GM21717 (cell line): ENCODE data around the gene LRRFIP1.
"Not testable (repeated sequence)": the region's sequence is repeated elsewhere in the genome, so short reads cannot be mapped to it uniquely, and the experiment has no call there.

Experiments
- ATAC-seq: cut with Tn5 transposase; IDR thresholded peaks from one replicate; pipeline ENCODE4 v1.9.1; 2021; ENCODE audit warnings: mild to moderate bottlenecking, moderate library complexity; ENCODE audit not compliant: unreplicated experiment

The LRRFIP1 gene

DNA sequence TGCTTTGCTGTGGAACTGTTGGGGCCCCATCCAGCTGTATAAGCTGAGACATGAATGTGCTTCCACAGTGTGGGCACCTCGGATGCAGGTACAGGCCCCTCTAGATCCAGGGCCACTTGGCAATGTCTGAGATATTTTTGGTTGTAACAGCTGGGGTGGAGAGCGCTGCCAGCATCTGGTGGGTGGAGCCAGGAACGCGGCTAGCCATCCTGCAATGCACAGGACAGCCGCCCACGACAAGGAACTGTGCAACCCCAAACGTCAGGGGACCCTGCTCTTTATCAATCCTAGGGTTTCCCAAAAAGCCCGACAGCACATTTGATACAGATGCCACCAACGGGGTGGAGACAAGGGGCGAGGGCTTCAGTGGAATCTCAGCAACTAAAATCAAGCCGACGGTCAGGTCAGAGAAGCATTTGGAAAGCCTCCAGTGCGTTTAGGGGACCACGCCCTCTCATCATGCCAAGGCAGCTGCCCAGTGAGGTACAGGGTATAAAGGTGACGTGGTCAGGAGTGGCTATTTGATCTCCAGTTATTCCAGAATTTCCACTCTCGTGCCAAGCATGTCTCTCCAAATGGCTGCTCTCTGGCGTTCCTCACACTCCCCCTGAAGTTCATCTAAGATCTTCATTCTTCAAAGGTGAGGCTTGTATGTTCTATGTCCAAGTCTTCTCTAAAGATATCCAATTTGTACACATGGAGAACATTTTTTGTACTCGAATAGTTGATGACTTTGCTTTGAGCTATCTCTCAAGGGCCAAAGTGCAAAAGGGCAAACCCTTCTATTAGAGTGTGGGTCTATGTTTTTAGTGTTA, 55.7 kb downstream of the LRRFIP1 start:
- no peak for ATAC-seq

DNA sequence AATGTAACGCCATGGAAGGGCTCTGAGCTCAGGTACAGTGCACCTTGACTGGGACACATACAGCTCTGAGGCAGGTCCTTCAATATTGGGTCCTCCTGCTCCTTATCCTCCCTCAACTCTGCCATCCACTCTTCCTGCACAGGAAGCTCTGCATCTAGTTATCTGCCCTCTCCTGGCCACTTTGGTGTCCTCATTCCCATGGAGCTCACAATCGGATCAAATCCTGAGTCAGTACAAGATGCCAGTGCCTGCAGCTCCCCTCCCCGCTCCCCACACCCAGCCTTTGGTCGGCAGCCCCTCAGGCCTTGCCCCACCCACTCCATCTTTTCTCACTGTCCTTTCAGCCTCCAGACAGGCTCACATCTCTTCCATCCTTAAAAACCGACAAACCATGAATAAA, 58.0 kb downstream of the LRRFIP1 start:
- no peak for ATAC-seq

DNA sequence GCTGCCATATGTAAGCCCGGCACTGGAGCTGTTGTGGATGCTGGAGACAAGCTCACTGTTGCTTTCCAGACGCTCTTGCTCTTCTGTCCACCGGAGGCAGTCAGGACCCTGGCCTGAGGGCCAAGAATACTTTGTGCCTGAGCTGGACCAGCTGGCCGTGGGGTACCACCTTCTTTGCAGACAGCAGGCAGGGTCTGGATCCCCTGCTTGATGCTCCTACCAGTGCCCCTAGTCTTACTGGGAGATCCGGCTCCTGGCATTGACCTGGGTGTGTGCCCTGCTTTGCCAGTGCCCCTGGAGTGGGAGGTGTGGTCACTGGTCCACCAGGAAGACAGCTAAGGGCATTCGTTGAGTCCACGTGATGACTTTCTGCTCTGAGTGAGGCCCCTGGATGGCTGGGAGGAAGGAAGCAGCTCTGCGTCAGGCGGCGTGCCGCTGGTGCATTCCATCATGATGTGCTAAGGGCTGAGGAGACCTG, 59.3 kb downstream of the LRRFIP1 start:
- no peak for ATAC-seq

DNA sequence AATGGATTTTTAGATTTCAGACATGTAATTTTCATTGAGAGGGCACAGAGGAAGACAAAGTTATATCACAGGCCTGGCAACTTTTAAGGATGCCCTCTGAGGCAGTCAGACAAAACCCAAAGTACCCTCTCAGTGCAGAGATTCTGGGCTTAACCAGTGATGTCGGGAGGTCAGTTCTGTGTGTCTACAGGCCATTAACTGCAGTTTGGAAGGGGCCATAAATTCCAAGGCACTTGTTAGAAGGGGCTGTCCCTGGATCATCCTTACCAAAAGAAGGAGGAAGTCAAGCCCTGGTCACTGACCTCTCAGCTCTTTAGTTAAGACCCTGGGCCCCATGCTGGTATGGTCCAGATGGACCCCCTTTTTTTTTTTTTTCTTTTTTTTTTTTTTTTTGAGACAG, 60.7 kb downstream of the LRRFIP1 start:
- ATAC-seq = no peak

DNA sequence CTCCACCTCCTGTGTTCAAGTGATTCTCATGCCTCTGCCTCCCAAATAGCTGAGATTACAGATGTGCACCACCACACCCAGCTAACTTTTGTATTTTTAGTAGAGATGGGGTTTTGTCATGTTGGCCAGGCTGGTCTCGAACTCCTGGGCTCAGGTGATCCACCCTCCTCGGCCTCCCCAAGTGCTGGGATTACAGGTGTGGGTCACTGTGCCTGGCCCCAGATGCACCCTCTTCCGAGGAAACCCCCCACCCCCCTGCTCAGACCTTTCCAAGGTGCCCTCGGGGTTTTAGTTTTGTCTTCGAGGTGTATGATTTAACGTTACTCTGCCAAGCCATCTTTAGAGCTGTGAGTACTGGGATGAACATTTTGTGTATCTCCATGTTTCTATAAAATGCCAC, 61.2 kb downstream of the LRRFIP1 start:
- not testable (repeated sequence) for ATAC-seq

DNA sequence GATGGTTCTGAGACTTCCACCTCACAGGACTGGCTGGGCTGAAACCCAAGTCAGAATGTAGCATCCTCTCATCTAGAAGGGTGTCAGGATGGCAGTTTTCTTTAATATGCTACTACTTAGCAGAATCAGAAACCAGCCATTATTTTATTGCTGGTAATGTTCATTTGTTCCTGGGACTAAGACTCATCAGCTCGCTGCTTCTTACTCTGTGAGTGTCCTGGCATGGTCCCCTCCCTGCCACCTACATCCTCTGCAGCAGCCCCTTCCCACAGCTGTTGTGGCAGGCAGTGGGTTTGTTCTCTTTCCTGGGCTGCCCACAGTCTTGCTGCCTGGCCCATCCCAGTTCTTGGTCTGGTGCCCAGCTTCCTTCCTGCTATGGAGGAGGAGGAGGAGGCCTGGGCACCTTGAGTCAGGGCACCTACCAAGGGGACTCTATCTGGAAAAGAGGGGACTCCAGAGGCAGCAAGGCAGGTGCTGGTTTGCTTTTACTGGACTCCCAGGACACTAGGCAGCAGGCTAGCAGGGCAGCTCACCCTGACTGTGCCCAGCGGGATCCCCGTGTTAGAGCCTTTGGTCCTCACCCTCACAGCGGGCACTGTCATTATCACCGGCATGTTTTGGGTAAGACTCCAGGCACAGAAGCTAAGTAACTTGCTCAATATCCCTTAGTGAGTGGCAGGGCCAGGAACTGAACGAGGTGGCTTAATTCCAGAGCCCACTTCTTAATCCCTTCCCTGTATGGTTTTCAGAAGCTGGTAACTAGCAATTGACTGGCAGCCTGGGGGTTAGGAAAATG, 62.1 kb downstream of the LRRFIP1 start:
- no peak for ATAC-seq

DNA sequence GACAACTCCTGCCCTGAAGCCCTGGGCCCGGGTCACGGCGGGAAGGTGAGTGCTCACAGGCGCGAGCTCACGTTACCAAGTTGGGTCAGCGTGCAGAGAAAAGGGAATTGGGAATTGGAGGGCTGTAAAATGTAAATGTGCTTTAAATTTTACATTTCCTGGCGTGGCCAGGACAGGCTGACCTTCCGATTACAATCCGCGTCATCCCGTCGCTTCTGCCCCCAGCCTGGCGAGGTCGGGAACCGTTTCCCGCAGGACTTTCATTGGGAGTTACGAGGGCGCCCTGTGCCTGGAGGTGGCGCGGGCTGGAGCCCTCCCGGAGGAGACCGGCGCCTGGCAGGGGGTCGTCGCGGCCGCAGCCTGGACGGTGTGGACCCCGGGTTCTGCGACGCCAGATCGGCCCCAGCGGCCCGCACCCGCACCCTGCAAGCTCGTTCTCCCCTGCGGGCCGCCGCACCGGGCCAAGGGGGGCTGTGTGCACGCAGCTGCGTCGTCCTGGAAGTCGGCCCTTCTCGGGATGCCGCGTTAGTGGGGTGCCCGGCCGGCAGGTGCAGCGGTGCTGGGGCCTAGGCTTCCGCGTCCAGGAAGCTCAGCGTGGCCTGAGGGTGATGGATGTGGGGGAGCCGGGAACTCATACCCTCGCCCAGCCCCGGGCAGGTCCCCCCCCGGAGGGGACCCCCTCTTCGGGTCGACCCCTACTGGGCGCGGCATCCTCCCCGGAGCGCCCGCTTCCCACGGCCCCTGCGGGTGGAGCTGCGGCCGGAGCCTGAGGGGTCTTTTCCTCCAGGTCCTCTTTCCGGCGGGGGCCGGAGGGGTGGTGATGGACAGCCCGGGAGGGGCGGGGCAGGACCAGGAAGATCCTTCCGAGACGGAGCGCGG, 63.9 kb downstream of the LRRFIP1 start:
- peak; percentile 32 for ATAC-seq

DNA sequence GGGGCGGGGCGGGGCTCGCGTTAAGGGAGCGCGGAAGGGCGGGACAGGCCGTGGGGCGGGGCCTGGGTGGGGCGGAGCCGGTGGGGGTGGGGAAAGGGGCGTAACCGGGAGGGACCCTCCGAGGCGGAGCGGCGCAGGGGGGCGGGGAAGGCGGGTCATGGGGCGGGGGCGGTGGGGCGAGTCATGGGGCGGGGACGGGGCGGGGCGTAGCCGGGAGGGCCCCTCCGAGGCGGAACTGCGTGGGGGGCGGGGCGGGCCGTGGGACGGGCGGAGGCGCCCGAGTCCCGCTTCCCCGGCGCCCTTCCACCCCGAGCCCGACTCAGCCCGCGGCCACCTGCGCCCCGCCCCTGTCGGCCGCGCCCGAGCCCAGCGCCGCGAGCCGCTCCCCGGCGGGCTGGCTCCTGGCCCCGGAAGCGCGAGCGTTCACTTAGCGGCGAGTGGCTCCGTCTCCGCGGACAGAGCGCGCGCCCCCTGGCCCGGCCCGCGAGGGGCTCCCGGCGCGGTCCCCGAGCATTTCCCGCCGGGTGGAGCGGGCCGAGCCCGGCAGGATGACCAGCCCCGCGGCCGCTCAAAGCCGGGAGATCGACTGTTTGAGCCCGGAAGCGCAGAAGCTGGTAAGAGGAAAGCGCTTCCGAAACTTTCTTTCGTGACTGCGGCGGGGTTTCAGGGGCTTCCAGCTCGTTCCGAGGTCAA, 64.7 kb downstream of the LRRFIP1 start:
- ATAC-seq = peak; percentile 53

DNA sequence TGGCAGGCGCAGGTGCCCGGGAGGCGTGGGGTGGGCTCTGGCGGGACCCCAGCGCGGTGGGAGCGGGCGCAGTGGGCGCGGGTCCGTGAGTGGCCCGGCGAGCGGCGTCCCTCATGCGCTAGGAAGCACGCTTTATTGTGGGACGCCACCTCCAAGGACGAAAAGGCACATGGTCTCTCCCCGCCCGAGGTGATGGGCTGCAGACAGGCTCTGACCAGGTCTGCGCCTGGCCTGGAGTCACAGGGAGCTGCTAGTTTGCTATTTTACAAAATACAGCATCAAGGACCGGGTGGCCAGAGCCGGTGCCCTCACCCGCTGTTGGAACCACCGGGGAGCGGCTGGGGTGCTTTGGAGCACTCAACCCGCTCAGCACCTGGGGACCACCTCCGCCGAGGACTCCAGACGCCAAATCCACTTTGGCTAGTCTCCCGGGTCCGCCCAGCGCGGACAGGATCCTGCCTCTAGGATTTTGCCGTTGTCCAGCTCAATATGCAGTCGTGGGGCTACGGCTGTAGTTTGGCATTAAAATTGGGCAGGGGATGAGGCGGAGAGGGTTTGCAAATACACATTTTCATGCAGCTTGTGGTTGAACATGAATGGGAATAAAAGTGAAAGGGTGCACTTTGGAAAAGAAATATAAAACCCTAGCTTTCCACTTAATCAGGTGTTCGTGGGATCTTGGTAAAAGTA, 65.4 kb downstream of the LRRFIP1 start:
- peak; percentile 5 for ATAC-seq

DNA sequence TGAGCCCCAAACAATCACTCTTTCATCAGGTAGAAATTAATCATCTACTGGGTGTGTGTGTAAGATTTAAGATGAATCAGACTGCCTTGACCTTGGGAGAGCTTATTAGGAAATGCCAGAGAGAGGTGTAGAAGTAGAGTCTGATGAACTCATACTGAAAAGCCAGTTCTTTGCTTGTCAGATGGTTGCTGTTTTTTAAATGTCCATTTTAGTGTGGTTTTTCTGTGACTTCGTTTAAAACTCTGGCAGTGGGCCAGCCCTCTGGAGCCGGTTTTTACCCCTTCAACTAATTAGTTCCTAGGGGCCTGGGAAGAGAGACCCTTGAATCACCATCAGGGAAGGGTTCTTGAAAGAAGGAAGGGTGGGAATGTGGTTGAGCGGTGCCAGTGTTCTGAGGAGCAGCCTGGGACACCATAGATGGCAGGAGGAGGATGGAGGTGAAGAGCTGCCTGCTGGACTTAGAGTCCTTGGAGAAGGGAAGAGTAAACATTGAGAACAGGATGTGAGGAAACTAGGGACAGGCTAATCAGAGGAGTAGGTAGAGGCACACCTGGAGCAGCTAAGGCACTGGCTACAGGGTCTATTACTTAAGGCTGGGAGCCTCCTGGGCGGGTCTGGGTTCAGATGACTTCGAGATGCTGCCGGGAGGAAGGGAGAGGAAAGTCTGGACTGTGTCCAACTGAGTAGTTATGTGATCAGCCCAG, 66.1 kb downstream of the LRRFIP1 start:
- ATAC-seq = no peak

DNA sequence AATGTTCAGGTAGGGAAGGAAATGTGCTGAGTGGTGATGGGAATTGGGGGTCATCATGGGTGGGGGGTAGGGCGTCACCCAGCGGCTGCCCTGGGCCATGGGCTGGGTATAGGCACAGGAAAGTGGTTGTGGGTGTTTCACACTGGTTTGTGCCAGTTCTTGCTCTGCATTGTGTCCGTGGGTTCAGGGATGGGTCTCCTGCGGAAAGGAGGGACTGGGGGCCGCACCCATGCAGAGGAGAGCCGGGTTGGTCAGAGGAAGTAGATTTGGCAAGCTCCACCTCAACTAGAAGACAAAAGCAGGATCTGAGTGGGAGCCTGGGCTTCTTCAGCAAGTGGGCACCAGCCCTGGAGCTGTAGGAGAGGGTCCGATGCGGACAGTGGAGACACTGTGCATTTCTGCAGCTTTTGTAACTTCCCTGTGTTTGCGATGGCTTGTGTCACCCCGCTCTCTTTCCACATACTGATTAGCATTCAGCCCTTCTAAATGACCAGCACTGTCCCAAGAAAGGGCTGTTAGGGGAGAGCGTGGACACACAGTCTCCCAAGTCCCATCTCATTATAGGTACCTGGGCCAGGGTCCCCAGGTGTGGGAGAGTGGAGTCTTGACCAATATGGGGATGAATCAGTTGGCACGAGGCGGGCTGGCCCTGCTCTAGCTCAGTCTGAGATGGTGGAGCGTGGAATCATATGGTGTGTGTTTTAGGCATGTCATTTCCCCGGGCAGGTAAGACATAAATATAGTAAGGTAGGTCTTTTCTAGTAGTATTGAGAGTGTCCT, 67.2 kb downstream of the LRRFIP1 start:
- no peak for ATAC-seq

DNA sequence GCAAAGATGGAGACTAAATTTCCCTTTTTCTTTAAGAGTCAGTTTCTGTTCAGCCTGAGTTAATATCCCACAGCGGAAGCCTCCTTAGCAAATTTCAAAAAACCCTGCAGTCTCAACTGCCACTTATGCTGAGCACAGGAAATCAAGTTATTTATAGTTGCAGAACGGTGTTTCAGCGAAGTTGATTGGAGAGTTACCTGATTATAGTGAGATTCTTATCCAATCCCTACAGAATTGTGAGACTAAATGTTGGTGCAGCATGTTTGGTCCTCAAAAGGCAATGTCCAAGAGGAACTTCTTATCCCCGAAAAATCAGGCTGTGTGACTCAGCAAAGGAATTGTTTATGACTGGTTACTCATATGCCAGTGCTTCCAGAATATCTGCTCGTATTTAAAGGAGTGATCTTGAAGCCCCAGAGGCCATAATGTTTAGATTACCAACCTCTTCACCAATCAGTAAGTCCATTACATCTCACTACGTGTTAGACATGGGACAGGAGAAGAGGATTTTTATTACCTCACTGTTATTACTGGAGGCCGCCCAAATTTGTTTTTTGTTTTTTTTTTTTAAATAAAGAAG, 67.9 kb downstream of the LRRFIP1 start:
- no peak for ATAC-seq

DNA sequence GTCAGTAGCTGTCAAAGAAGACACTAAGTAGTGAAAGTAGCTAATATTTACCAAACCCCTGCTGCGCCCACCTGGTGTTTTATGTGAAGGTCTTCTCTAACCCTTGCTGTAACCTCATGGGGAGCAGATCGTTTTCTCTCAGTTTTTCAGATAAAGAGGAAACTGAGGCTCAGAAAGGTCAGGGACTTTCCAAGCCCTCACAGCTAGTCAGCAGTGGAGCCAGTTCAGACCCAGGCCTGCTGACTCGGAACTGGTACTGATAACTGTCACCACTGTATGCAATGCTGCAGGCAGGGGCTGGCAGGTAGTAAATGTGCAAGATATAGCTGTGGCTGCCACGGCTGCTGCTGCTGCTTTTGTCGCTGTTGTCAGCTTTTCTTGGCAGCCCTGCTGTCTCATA, 69.1 kb downstream of the LRRFIP1 start:
- ATAC-seq = peak; percentile 29

DNA sequence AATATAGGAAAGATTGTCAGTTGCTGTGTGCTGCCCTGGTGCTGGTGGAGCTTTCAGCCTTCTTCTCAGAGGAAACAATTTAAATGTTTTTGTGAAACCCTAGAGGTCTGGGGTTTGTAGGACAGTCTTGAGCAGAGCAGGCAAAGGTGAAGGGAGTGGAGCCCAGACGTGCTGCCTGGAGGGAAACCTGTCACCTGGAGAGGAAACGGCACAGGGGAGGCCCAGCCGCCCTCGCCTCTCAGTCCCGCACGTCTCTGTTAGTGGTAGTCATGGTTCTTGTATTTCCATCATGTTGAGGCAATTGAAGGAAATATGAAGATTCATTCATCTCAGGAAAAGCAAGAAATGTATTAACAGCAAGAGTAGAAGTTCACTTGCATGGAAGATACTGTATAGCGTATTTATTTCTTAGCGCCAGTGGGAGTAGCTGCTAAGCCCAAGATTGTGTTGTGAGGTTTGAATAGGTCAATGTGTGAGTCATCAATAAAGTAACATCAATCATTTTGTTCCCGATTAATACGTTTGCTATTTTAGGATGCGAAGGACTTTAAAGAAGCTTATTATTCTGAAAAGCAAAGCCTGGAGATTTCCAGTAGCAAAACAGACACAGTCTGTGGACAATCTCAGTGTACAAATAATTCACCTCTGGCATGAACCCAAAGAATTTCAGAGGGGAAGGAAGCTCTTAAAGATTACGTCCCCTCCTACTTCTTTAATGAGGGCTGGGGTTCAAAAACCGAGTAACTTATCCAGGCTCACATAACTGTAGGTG, 70.4 kb downstream of the LRRFIP1 start:
- no peak for ATAC-seq

DNA sequence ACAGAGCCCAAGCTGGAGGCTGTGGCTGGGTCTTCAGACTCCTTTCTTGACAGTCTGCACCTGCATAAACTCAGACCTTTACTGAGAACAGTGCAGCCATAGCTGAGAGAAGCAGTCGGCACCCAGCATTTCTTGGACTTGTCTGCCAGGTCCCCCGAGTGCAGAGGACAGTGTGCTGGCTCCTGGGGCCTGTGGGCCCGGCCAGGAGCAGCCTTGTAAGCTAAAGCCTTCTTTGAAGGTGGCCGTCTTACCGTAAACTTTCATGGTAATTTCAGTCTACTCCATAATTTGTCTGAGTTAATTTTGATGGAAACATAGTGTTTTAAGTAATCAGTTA, 70.9 kb downstream of the LRRFIP1 start:
- ATAC-seq = no peak

DNA sequence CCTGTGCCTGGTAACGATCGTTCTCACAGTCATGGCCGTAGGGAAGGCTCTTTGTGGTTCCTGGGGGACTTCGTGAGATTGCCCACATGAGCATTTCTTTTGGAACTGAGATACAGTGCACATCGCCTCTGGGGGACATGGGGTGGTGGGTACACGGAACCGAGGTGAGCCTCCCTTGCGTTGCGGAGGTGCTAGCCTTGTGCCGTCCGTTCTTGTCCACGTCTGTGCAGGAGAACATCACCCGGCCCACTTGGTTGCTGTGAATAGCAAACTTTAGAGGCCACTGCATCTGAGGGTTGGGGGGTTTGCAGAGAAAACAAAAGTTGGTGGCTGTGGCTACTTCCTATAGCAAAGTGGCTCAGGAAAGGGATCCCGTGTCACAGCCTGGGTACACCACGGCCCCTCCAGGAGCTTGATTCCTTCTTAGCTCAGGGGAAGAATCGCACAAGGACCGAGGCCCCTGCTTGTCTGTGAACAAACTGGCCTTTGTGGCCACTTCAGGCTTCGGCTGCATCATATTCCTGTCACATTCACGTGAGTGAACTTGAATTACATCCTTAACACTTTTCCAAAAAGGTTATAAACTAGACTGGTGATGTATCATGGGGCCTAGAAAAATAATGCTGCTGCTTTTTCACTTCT, 72.6 kb downstream of the LRRFIP1 start:
- ATAC-seq = no peak

DNA sequence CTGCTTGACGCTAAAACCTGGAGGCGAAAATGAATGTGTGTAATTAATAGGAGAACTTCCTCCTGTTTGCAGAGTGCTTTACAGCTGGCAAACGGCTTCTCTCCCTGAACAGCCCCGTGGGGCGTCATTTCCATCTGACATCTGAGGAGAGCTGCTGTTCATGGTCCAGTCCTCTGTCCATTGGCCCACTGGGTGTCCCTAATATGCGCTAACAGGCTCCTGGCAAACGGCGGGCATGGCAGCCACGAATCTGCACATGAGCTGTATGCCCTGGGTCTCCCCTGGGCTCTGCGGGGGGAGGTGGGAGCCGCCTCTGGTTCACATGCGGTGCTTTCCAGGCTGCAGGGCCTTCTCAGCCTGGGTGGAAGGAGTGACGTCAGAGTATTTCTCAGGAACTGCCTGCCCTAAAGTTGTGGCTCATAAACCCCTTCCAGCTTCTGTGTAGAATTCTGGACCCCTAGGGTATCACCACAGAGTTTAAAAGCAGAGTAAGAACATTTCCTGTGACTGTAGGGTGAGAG, 73.2 kb downstream of the LRRFIP1 start:
- peak; percentile 40 for ATAC-seq
